Stimulated activated CD8-positive, alpha-beta memory T cell treated with anti-CD3 and anti-CD28 coated beads, Interleukin-7, amount 100 ng/mL, for 24 hours (primary cell): ENCODE data around the gene CGN.

Experiments
- DNase-seq: peaks from one replicate; pipeline ENCODE4 v3.0.0-alpha.2; 2020; ENCODE audit warnings: low read depth

The CGN gene

GRCh38 chr1:151553659-151554058 lies 42.5 kb downstream of the CGN start:
- DNase-seq = no peak

GRCh38 chr1:151556052-151556451 lies 44.9 kb downstream of the CGN start:
- no peak for DNase-seq

GRCh38 chr1:151562661-151563060 lies 51.5 kb downstream of the CGN start:
- DNase-seq = no peak

GRCh38 chr1:151563376-151563775 lies 52.2 kb downstream of the CGN start:
- DNase-seq = no peak

GRCh38 chr1:151565502-151566189 lies 54.5 kb downstream of the CGN start:
- no peak for DNase-seq

- no peak for DNase-seq
These were observed 57.5 kb downstream of the CGN start for GRCh38 chr1:151568626-151569088.

- DNase-seq = no peak
These were observed 59.6 kb downstream of the CGN start for GRCh38 chr1:151570819-151571218.

- DNase-seq = no peak
These were observed 63.7 kb downstream of the CGN start for GRCh38 chr1:151574575-151575529.

- DNase-seq = no peak
These were observed 66.0 kb downstream of the CGN start for GRCh38 chr1:151577173-151577572.

- no peak for DNase-seq
These were observed 67.8 kb downstream of the CGN start for GRCh38 chr1:151578941-151579340.

GRCh38 chr1:151579436-151580225 lies 68.4 kb downstream of the CGN start:
- DNase-seq = no peak

- no peak for DNase-seq
These were observed 70.3 kb downstream of the CGN start for GRCh38 chr1:151581451-151581850.

GRCh38 chr1:151581921-151582320 lies 70.7 kb downstream of the CGN start:
- DNase-seq = no peak

GRCh38 chr1:151583796-151584195 lies 72.6 kb downstream of the CGN start:
- no peak for DNase-seq

- no peak for DNase-seq
These were observed 73.1 kb downstream of the CGN start for GRCh38 chr1:151584278-151584677.

GRCh38 chr1:151584780-151585179 lies 73.6 kb downstream of the CGN start:
- DNase-seq = no peak

- no peak for DNase-seq
These were observed 74.4 kb downstream of the CGN start for GRCh38 chr1:151585622-151586021.
